HG03135 (cell line): ENCODE data around the gene CACUL1.
"Not testable (repeated sequence)": the region's sequence is repeated elsewhere in the genome, so short reads cannot be mapped to it uniquely, and the experiment has no call there.

Source experiments
- ATAC-seq: cut with Tn5 transposase; IDR thresholded peaks from one replicate; pipeline ENCODE4 v1.9.1; 2021; ENCODE audit warnings: mild to moderate bottlenecking, moderate library complexity; ENCODE audit not compliant: unreplicated experiment

CACUL1 gene

GRCh38 chr10:118769898-118770600 is 15.3 kb upstream of the CACUL1 start:
- no peak for ATAC-seq

- no peak for ATAC-seq
Observed at GRCh38 chr10:118768041-118768919, 13.5 kb upstream of the CACUL1 start.

DNA sequence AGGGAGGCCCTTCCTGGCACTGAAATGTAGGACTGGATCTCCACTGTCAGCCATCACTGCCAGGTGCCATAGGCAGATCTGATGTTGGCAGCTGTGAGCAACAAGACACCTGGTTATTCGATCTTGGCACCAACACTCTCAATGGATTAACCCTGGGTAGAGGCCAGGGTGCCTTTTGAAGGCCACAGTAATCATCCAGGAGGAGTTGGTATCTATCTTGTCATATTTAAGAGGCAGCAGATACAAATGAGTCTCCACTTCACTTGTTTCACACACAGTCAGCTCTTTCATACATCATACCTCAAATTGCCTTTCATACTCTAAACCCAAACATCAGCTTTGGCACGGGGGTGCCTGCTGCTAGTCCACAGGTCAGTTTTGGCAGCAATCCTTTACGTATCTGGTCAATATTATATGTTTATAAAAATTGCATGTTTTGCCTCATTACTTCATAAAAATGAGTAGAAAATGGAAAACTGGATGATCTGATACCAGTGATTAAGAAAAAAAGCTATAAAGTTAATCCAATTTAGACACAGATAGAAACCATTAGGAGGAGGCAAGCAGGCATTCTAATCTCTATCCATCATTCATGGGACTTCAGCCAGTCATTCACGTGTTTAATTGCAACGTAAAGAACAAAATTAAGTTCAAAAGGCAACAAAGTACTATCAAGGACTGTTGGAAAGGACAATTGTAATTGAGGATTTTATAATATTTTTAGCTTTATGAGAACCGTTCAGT is 12.7 kb upstream of the CACUL1 start:
- ATAC-seq: no peak

DNA sequence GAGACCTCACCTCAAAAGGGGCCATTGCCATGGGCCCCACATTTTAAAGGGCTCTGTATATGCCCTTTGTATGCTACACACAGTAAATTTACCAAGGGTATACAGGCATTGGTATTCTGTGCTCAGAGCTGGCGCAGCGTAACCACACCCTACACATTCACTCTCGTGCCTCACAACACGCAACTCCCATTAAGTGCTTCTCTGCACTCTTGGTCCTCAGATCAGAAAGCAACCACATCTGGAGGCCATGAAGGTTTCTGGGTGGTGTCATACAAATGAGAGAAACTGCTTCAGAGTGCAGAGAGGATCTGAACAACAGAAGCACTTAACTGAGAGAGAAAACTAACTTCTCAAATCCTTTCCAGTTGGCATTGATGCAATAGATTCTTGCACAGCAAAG is 9.4 kb upstream of the CACUL1 start:
- no peak for ATAC-seq

GRCh38 chr10:118763202-118763988 is 8.6 kb upstream of the CACUL1 start:
- no peak for ATAC-seq

GRCh38 chr10:118760265-118760664 is 5.5 kb upstream of the CACUL1 start:
- ATAC-seq: no peak

DNA sequence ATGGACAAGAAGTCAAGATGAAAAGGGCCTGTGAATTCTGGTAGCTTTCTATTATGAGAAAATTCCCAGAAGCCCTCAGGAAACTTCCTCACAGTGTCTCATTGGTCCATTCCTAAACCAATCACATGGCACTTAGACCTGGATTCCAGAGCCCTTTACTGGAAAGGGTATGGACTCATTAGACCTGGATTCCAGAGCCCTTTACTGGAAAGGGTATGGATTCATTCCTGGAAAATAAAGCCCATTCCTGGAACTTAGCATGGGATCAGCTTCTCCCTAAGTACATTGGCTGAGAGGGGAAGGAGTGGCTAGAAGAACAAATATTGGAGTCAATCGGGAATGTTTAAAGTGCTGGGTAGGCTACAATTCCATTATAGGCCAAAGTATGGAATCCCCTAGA is 3.7 kb upstream of the CACUL1 start:
- ATAC-seq: no peak

- peak; percentile 17 for ATAC-seq
Observed at GRCh38 chr10:118754229-118754555, 578 bp downstream of the CACUL1 start.

GRCh38 chr10:118753331-118754228 is 1.2 kb downstream of the CACUL1 start:
- peak; percentile 7 for ATAC-seq

- ATAC-seq: no peak
Observed at GRCh38 chr10:118752409-118752808, 2.4 kb downstream of the CACUL1 start.

DNA sequence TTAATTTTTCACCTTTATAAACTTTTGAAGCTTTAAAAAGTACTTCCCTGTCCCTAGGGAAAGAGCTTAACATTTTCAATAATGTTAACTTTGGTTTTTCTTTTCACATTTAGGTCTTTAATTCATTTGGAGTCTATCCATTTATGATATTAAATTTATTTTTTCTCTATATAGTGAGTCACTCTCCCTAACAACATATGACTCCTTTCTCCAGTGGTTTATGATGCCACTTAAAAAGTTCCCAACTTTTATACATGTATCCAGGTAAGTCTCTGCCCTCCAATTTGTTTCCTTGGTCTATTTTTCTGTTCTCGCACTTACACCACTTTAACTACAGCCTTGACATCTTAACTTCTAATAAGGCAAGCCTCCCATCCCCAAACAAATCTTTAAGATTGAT is 3.5 kb downstream of the CACUL1 start:
- ATAC-seq: no peak

- no peak for ATAC-seq
Observed at GRCh38 chr10:118748041-118748440, 6.7 kb downstream of the CACUL1 start.

- ATAC-seq: no peak
Observed at GRCh38 chr10:118746246-118746645, 8.5 kb downstream of the CACUL1 start.

DNA sequence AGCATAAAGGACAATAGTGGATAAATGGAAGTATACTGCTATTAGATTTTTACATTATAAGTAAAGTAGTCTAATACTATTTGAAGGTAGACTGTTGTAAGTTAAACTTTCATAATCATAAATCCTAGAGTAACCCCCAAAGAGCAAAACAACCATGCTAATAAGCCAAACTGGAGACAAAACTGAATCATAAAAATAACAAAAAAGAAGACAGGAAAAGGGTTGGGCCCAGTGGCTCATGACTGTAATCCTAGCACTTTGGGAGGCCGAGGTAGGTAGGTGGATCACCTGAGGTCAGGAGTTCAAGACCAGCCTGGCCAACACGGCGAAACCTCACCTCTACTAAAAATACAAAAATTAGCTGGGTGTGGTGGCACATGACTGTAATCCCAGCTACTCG is 9.7 kb downstream of the CACUL1 start:
- no peak for ATAC-seq

GRCh38 chr10:118744346-118744918 is 10.3 kb downstream of the CACUL1 start:
- not testable (repeated sequence) for ATAC-seq

DNA sequence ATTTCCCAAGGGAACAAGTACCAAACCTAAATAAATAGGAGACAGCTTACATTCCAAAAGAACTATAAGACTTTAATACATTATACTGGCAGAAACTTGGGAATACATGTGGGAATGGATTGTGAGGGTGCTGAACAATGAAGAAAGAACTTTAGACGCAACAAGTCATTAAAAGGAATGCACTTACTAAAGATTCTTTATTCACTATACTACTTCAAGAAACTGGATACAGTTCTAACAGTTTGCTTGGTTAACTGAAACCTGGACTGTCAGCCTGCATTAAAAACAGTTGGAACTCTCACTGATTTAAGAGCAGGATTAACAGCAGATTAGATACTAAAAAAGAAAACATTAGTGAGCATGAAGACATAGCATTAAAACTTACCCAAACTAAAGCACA is 12.0 kb downstream of the CACUL1 start:
- no peak for ATAC-seq

- ATAC-seq: no peak
Observed at GRCh38 chr10:118742032-118742431, 12.7 kb downstream of the CACUL1 start.

GRCh38 chr10:118738406-118738805 is 16.4 kb downstream of the CACUL1 start:
- ATAC-seq: no peak

GRCh38 chr10:118737603-118738302 is 17.0 kb downstream of the CACUL1 start:
- ATAC-seq: no peak
